HEK293 (cell line): ENCODE data around the gene SERINC3.

ENCODE experiments used
- CTCF ChIA-PET: fragments of 350-600 bp; formaldehyde crosslinking; extraction: SDS; loops from one replicate; lab custom pipeline; 2021; ENCODE audit warnings: antibody characterized with exemption; lab: Yijun Ruan, JAX
- POLR2A ChIA-PET: fragments of 300-600 bp; formaldehyde crosslinking; extraction: SDS; loops from one replicate; lab custom pipeline; 2020; ENCODE audit warnings: antibody characterized with exemption, inconsistent platforms; lab: Yijun Ruan, JAX
- H3K27ac ChIP-seq: fragments of 200-500 bp; sonication (Bioruptor generic); 2 replicates; pipeline ENCODE4 v1.5.1; 2014; ENCODE audit warnings: low read depth, low read length, control low read depth, inconsistent platforms; ENCODE audit errors: extremely low read depth
- H3K36me3 ChIP-seq, 2 experiments: fragments of 200-500 bp in 1 of 2; sonication (Bioruptor generic) in 1 of 2; 1 replicate in 1 of 2; 2 replicates in 1 of 2; pipeline ENCODE4 v1.5.1; 2014 to 2017; ENCODE audit warnings: inconsistent platforms in 2 of 2, low read length in 2 of 2; ENCODE audit not compliant: control insufficient read depth in 2 of 2, insufficient read depth in 1 of 2
- H3K4me1 ChIP-seq: fragments of 200-500 bp; sonication (Bioruptor generic); 2 replicates; pipeline ENCODE4 v1.5.1; 2014; ENCODE audit warnings: mild to moderate bottlenecking, low read length, inconsistent platforms; ENCODE audit not compliant: control insufficient read depth, insufficient read depth
- H3K4me3 ChIP-seq: 2 replicates; pipeline ENCODE4 v1.5.1; 2011; ENCODE audit warnings: low read depth, mild to moderate bottlenecking, control low read depth, low read length, moderate library complexity
- H3K9me3 ChIP-seq: fragments of 200-500 bp; sonication (Bioruptor generic); 2 replicates; pipeline ENCODE4 v1.5.1; 2014; ENCODE audit warnings: low read depth, low read length, inconsistent platforms; ENCODE audit not compliant: control insufficient read depth, insufficient read depth
- EGR2 ChIP-seq: fragments of 450-650 bp; formaldehyde crosslinking; IDR thresholded peaks from 2 replicates; pipeline ENCODE4 v1.5.1; 2016; ENCODE audit warnings: low read depth, missing biosample characterization, missing genetic modification characterization
- SP2 ChIP-seq: fragments of 450-650 bp; formaldehyde crosslinking; IDR thresholded peaks from 2 replicates; pipeline ENCODE4 v1.5.1; 2016; ENCODE audit warnings: missing biosample characterization, missing genetic modification characterization
- SP7 ChIP-seq: fragments of 450-650 bp; formaldehyde crosslinking; IDR thresholded peaks from 2 replicates; pipeline ENCODE4 v1.5.1; 2016; ENCODE audit warnings: missing biosample characterization, missing genetic modification characterization
- ZFHX2 ChIP-seq: fragments of 450-650 bp; formaldehyde crosslinking; conservative IDR thresholded peaks from 2 replicates; pipeline ENCODE4 v1.5.1; 2016; ENCODE audit warnings: missing biosample characterization, missing genetic modification characterization
- ZNF184 ChIP-seq: fragments of 450-650 bp; IDR thresholded peaks from 2 replicates; pipeline ENCODE4 v1.5.1; 2018; ENCODE audit warnings: missing biosample characterization, mild to moderate bottlenecking, missing genetic modification characterization
- ZNF521 ChIP-seq: fragments of 450-650 bp; formaldehyde crosslinking; IDR thresholded peaks from 2 replicates; pipeline ENCODE4 v1.5.1; 2017; ENCODE audit warnings: missing biosample characterization, mild to moderate bottlenecking, missing genetic modification characterization
- ZNF623 ChIP-seq: fragments of 450-650 bp; formaldehyde crosslinking; IDR thresholded peaks from 2 replicates; pipeline ENCODE4 v1.5.1; 2016; ENCODE audit warnings: missing biosample characterization, missing genetic modification characterization
- TF ChIP-seq, protein P1 (sequence below): fragments of 450-650 bp; IDR thresholded peaks from 2 replicates; pipeline ENCODE4 v1.5.1; 2018; ENCODE audit warnings: missing biosample characterization, mild to moderate bottlenecking, missing genetic modification characterization
- TF ChIP-seq, protein P2 (sequence below): fragments of 450-650 bp; formaldehyde crosslinking; IDR thresholded peaks from 2 replicates; pipeline ENCODE4 v1.5.1; 2016; ENCODE audit warnings: missing biosample characterization, missing genetic modification characterization
- TF ChIP-seq, protein P3 (sequence below): fragments of 450-650 bp; formaldehyde crosslinking; IDR thresholded peaks from 2 replicates; pipeline ENCODE4 v1.5.1; 2016; ENCODE audit warnings: missing biosample characterization, missing genetic modification characterization
- TF ChIP-seq, protein P4 (sequence below): fragments of 450-650 bp; formaldehyde crosslinking; IDR thresholded peaks from 2 replicates; pipeline ENCODE4 v1.5.1; 2016; ENCODE audit warnings: missing biosample characterization, missing genetic modification characterization

Gene SERINC3

DNA sequence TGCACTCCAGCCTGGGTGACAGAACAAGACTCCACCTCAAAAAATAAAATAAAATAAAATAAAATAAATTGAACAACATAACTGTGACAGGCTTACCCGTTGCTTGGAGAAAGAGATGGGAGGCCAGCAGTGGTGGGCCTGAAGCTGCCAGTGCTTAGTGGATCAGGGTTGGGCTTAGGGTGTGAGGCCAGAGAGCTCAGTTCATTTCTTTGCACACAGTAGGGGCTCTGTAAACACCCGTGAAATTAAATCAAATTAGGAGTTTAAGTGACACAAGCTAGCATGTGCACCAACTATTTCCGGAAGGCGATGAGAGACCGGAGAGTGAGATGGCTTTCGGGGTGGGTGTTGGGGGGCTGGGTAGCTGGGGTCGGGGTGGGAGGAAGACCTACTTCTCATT lies 72.0 kb downstream of the SERINC3 start (continued):
- TF ChIP-seq, protein P1, sequence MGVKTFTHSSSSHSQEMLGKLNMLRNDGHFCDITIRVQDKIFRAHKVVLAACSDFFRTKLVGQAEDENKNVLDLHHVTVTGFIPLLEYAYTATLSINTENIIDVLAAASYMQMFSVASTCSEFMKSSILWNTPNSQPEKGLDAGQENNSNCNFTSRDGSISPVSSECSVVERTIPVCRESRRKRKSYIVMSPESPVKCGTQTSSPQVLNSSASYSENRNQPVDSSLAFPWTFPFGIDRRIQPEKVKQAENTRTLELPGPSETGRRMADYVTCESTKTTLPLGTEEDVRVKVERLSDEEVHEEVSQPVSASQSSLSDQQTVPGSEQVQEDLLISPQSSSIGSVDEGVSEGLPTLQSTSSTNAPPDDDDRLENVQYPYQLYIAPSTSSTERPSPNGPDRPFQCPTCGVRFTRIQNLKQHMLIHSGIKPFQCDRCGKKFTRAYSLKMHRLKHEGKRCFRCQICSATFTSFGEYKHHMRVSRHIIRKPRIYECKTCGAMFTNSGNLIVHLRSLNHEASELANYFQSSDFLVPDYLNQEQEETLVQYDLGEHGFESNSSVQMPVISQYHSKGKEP (tag by site-specific recombination), result no peak
- TF ChIP-seq SP2 (tag by site-specific recombination) (no peak), ZNF184 (tag by site-specific recombination) (no peak)

DNA sequence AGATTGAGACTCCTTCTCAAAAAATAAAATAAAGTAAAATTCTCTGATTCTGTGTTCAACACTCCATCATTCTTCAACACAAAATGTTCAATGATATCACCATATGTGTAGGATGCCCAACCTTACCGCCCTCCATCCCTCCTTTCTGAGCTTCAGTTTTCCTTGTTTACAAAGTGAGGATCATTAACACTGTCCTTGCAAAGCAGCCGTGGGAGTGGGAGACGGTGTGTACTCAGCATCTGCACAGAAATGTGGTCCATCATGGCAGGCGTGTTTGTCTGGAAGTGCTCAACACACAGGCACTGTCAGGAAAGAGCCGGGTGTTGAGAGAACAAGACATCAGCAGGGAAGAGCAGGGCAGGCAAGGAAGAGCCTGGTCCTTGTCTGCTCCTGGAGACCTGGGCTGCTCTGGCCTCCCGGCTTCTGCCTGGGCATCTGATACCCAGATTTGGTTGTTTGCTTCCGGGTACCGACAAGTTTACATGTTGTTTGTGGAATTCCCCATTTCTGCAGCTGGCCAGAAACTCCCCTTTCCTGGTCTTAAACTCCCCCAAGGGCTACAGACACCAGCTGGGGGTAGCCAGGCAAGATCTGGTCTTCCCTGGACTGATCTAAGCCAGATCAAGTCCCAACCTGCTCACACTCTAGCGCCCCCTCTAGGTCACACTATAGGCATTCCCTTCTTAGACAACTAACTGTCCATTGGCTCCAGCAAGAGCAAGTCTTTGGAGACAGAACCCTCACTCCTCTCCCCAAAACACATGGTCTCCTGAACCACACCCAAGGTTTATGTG lies 72.9 kb downstream of the SERINC3 start:
- POLR2A ChIA-PET, result interaction anchor here (1.3 kb wide), 1 partner anchor 26 kb away, joined by 3 read pairs; the partner anchor contains the start of gene TTPAL
- TF ChIP-seq ZNF521 (tag by site-specific recombination) (no peak), EGR2 (tag by site-specific recombination) (peak; percentile 29; the same call in 1 of the 2 replicates), SP7 (no peak), ZFHX2 (tag by site-specific recombination) (0 out of 2 replicates have a peak, but pooled peaks have one; percentile 29)
- TF ChIP-seq, protein P2, sequence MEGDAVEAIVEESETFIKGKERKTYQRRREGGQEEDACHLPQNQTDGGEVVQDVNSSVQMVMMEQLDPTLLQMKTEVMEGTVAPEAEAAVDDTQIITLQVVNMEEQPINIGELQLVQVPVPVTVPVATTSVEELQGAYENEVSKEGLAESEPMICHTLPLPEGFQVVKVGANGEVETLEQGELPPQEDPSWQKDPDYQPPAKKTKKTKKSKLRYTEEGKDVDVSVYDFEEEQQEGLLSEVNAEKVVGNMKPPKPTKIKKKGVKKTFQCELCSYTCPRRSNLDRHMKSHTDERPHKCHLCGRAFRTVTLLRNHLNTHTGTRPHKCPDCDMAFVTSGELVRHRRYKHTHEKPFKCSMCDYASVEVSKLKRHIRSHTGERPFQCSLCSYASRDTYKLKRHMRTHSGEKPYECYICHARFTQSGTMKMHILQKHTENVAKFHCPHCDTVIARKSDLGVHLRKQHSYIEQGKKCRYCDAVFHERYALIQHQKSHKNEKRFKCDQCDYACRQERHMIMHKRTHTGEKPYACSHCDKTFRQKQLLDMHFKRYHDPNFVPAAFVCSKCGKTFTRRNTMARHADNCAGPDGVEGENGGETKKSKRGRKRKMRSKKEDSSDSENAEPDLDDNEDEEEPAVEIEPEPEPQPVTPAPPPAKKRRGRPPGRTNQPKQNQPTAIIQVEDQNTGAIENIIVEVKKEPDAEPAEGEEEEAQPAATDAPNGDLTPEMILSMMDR, result 0 out of 2 replicates have a peak, but pooled peaks have one; percentile 31
- H3K4me1 ChIP-seq, result no peaks in the 10 kb centered on the region
- no peaks in the 10 kb centered on the region for H3K36me3 ChIP-seq
- no peak overlapping the region for H3K27ac ChIP-seq
- H3K4me3 ChIP-seq, result no peak overlapping the region
- no peaks in the 10 kb centered on the region for H3K9me3 ChIP-seq
- CTCF ChIA-PET, result interaction anchor here (0.6 to 2.4 kb wide), 6 partner anchors 11 to 169 kb away, joined by 3 to 11 read pairs (median 4); no protein-coding TSS in a partner anchor

DNA sequence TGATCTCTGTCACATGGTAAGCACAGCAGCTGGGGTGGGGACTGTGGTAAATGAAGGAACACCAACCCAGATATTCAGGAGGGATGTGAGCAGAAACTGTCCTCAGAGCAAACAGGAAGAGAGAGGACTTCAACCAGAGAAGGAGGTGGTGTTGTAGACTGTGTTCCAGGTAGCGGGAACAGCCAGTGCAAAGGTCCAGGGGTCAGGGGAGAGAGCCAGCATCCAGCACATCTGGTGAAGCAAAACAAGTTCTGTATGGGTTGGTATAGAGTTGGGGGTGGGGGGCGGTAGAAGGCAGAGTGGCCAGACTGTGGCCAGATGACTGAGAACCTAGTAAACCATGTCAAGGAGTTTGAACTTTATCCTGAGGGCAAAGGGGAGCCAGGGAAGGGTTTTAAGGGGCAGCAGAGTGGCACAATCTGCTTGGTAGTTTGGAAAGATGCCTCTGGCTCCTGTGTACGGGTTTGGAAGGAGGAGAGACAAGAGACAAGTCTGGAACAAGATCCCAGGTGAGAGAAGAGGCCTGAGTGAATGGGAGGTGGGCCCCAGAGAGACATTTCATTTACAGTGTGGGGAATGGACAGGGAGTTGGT lies 73.9 kb downstream of the SERINC3 start:
- no peaks in the 10 kb centered on the region for H3K36me3 ChIP-seq
- peak; percentile 87 for TF ChIP-seq ZNF623 (tag by site-specific recombination)
- TF ChIP-seq, protein P3, sequence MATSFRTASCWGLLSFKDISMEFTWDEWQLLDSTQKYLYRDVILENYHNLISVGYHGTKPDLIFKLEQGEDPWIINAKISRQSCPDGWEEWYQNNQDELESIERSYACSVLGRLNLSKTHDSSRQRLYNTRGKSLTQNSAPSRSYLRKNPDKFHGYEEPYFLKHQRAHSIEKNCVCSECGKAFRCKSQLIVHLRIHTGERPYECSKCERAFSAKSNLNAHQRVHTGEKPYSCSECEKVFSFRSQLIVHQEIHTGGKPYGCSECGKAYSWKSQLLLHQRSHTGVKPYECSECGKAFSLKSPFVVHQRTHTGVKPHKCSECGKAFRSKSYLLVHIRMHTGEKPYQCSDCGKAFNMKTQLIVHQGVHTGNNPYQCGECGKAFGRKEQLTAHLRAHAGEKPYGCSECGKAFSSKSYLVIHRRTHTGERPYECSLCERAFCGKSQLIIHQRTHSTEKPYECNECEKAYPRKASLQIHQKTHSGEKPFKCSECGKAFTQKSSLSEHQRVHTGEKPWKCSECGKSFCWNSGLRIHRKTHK (tag by site-specific recombination), result no peak
- TF ChIP-seq, protein P4, sequence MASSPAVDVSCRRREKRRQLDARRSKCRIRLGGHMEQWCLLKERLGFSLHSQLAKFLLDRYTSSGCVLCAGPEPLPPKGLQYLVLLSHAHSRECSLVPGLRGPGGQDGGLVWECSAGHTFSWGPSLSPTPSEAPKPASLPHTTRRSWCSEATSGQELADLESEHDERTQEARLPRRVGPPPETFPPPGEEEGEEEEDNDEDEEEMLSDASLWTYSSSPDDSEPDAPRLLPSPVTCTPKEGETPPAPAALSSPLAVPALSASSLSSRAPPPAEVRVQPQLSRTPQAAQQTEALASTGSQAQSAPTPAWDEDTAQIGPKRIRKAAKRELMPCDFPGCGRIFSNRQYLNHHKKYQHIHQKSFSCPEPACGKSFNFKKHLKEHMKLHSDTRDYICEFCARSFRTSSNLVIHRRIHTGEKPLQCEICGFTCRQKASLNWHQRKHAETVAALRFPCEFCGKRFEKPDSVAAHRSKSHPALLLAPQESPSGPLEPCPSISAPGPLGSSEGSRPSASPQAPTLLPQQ (tag by site-specific recombination), result peak; percentile 20; the same call in 1 of the 2 replicates
- no peaks in the 10 kb centered on the region for H3K9me3 ChIP-seq
- H3K27ac ChIP-seq, result no peak overlapping the region
- no peak overlapping the region for H3K4me3 ChIP-seq
- no peaks in the 10 kb centered on the region for H3K4me1 ChIP-seq
- ChIA-PET POLR2A (no interaction called here), CTCF (interaction anchor here (0.6 to 0.7 kb wide), 2 partner anchors 170 to 180 kb away, joined by 3 to 4 read pairs; no protein-coding TSS in a partner anchor)
